ENCODE measurements around the gene TRAF3IP1. TPM values are rescaled to one million over a fixed set of nuclear protein-coding genes. Genes with fewer than 3 reads are reported as not detected.

The TRAF3IP1 gene
- total RNA-seq, 1 experiment from 2014 or later: 8.2 TPM

- peaks cover 19% of the 10 kb centered on the region for H3K79me2 ChIP-seq (ENCODE audit: low read length)
- no peaks in the 10 kb centered on the region for H3K27me3 ChIP-seq (ENCODE audit: low read length)
- no peak for TF ChIP-seq CTCF (conservative IDR thresholded peaks at IDR 0.05; ENCODE audit: low read depth, low read length)
- no peak for TF ChIP-seq EZH2phosphoT487 (IDR thresholded peaks at IDR 0.05; ENCODE audit: borderline replicate concordance, low read length)
- no peak for TF ChIP-seq EZH2 (IDR thresholded peaks at IDR 0.05; ENCODE audit: low read length, unreplicated experiment)
- intact Hi-C loops (cut with micrococcal nuclease): no loop called here
- H4K20me1 ChIP-seq (ENCODE audit: low read length): no peaks in the 10 kb centered on the region; the same call in 1 of the 2 replicates
- peaks cover 4% of the 10 kb centered on the region; the same call in 1 of the 2 replicates for H3K36me3 ChIP-seq (ENCODE audit: low read depth, low read length)
- CTCF ChIA-PET: no interaction called here
- no peak for ATAC-seq
- no TSS peak for BruUV-seq (replicated peaks)
- H3K27ac ChIP-seq (ENCODE audit: low read length): no peak overlapping the region
- no peak overlapping the region for H3K4me2 ChIP-seq (ENCODE audit: low read length)
- H3K9me2 ChIP-seq (replicated peaks; ENCODE audit: low read length): no peaks in the 10 kb centered on the region
- H3K4me1 ChIP-seq (ENCODE audit: insufficient read depth, low read length): 0 out of 2 replicates have a peak, but pooled peaks cover 2% of the 10 kb centered on the region
- H3F3A ChIP-seq (ENCODE audit: low read length, unreplicated experiment): no peaks in the 10 kb centered on the region
- H2AFZ ChIP-seq (ENCODE audit: low read length): no peak overlapping the region
- no peak overlapping the region for H3K4me3 ChIP-seq (ENCODE audit: low read length)
- no peaks in the 10 kb centered on the region for H3K9me3 ChIP-seq (ENCODE audit: low read length)
- DNase-seq: no peak
- no peak overlapping the region for H3K9ac ChIP-seq (ENCODE audit: low read length)
- POLR2A ChIA-PET (ENCODE audit: unreplicated experiment): no interaction called here
Measured at GRCh38 chr2:238326801-238327365, 6.6 kb downstream of the TRAF3IP1 start.

- H3K27ac ChIP-seq (ENCODE audit: low read length): no peak overlapping the region
- TF ChIP-seq CTCF (conservative IDR thresholded peaks at IDR 0.05; ENCODE audit: low read depth, low read length): no peak
- no peak for TF ChIP-seq EZH2phosphoT487 (IDR thresholded peaks at IDR 0.05; ENCODE audit: borderline replicate concordance, low read length)
- no peak for TF ChIP-seq EZH2 (IDR thresholded peaks at IDR 0.05; ENCODE audit: low read length, unreplicated experiment)
- DNase-seq (no peak), ATAC-seq (no peak)
- POLR2A ChIA-PET (ENCODE audit: unreplicated experiment): no interaction called here
- BruUV-seq (replicated peaks): no TSS peak
- H3K4me3 ChIP-seq (ENCODE audit: low read length): no peak overlapping the region
- no peaks in the 10 kb centered on the region for H3K27me3 ChIP-seq (ENCODE audit: low read length)
- H3K9ac ChIP-seq (ENCODE audit: low read length): no peak overlapping the region
- H3F3A ChIP-seq (ENCODE audit: low read length, unreplicated experiment): no peaks in the 10 kb centered on the region
- peaks cover 11% of the 10 kb centered on the region; the same call in 1 of the 2 replicates for H3K79me2 ChIP-seq (ENCODE audit: low read length)
- intact Hi-C loops (cut with micrococcal nuclease): no loop called here
- H4K20me1 ChIP-seq (ENCODE audit: low read length): no peaks in the 10 kb centered on the region
- CTCF ChIA-PET: no interaction called here
- peaks cover 4% of the 10 kb centered on the region; the same call in 1 of the 2 replicates for H3K36me3 ChIP-seq (ENCODE audit: low read depth, low read length)
- no peaks in the 10 kb centered on the region for H3K9me3 ChIP-seq (ENCODE audit: low read length)
- no peak overlapping the region for H2AFZ ChIP-seq (ENCODE audit: low read length)
- no peaks in the 10 kb centered on the region for H3K9me2 ChIP-seq (replicated peaks; ENCODE audit: low read length)
- H3K4me1 ChIP-seq (ENCODE audit: insufficient read depth, low read length): no peaks in the 10 kb centered on the region
- H3K4me2 ChIP-seq (ENCODE audit: low read length): no peak overlapping the region
Measured at GRCh38 chr2:238327751-238328150, 7.4 kb downstream of the TRAF3IP1 start.

GRCh38 chr2:238330391-238330790 is 10.1 kb downstream of the TRAF3IP1 start:
- Histone ChIP-seq H2AFZ (ENCODE audit: low read length) (no peak overlapping the region), H3K4me2 (ENCODE audit: low read length) (no peak overlapping the region), H3K27me3 (ENCODE audit: low read length) (no peaks in the 10 kb centered on the region), H3K9me3 (ENCODE audit: low read length) (no peaks in the 10 kb centered on the region), H3K9ac (ENCODE audit: low read length) (no peak overlapping the region), H3K4me1 (ENCODE audit: insufficient read depth, low read length) (no peaks in the 10 kb centered on the region), H4K20me1 (ENCODE audit: low read length) (no peaks in the 10 kb centered on the region), H3K36me3 (ENCODE audit: low read depth, low read length) (peaks cover 4% of the 10 kb centered on the region; the same call in 1 of the 2 replicates), H3K4me3 (ENCODE audit: low read length) (no peak overlapping the region), H3K9me2 (replicated peaks; ENCODE audit: low read length) (no peaks in the 10 kb centered on the region), H3K79me2 (ENCODE audit: low read length) (no peaks in the 10 kb centered on the region), H3F3A (ENCODE audit: low read length, unreplicated experiment) (no peaks in the 10 kb centered on the region), H3K27ac (ENCODE audit: low read length) (no peak overlapping the region)
- no peak for TF ChIP-seq EZH2phosphoT487 (IDR thresholded peaks at IDR 0.05; ENCODE audit: borderline replicate concordance, low read length)
- TF ChIP-seq EZH2 (IDR thresholded peaks at IDR 0.05; ENCODE audit: low read length, unreplicated experiment): no peak
- no peak for TF ChIP-seq CTCF (conservative IDR thresholded peaks at IDR 0.05; ENCODE audit: low read depth, low read length)
- ATAC-seq: no peak
- no TSS peak for BruUV-seq (replicated peaks)
- ChIA-PET CTCF (no interaction called here), POLR2A (ENCODE audit: unreplicated experiment) (no interaction called here)
- intact Hi-C loops (cut with micrococcal nuclease): no loop called here
- DNase-seq: no peak
